Parathyroid adenoma (tissue), 2 donors: ENCODE measurements around the gene MFSD12.

Experiments used
- H2AFZ ChIP-seq: fragments of 300-600 bp; sonication (generic); one replicate; pipeline ENCODE4 v1.7.0; 2017; ENCODE audit warnings: antibody characterized with exemption, mild to moderate bottlenecking
- H3K27ac ChIP-seq: fragments of 300-600 bp; sonication (generic); one replicate; pipeline ENCODE4 v1.7.0; 2017
- H3K27me3 ChIP-seq: fragments of 300-600 bp; sonication (generic); one replicate; pipeline ENCODE4 v1.7.0; 2017; ENCODE audit warnings: low read length; ENCODE audit not compliant: control insufficient read depth, insufficient read depth
- H3K36me3 ChIP-seq: fragments of 300-600 bp; sonication (generic); one replicate; pipeline ENCODE4 v1.7.0; 2017; ENCODE audit warnings: low read length; ENCODE audit not compliant: control insufficient read depth, insufficient read depth
- H3K4me1 ChIP-seq: fragments of 300-600 bp; sonication (generic); one replicate; pipeline ENCODE4 v1.7.0; 2017; ENCODE audit warnings: control low read depth
- H3K4me2 ChIP-seq: fragments of 300-600 bp; sonication (generic); one replicate; pipeline ENCODE4 v1.7.0; 2017; ENCODE audit warnings: low read length
- H3K4me3 ChIP-seq: fragments of 300-600 bp; sonication (generic); one replicate; pipeline ENCODE4 v1.7.0; 2017; ENCODE audit warnings: low read depth, low read length
- H3K79me2 ChIP-seq: fragments of 300-600 bp; sonication (generic); one replicate; pipeline ENCODE4 v1.7.0; 2017; ENCODE audit warnings: control low read depth
- H3K9ac ChIP-seq: fragments of 300-600 bp; sonication (generic); one replicate; pipeline ENCODE4 v1.7.0; 2017; ENCODE audit warnings: mild to moderate bottlenecking
- H3K9me3 ChIP-seq: fragments of 300-600 bp; sonication (generic); one replicate; pipeline ENCODE4 v1.7.0; 2017; ENCODE audit warnings: low read length; ENCODE audit not compliant: control insufficient read depth
- CTCF ChIP-seq: fragments of 300-600 bp; sonication (generic); IDR thresholded peaks from one replicate; pipeline ENCODE4 v1.7.0; 2017; ENCODE audit warnings: antibody characterized with exemption, mild to moderate bottlenecking
- donor health status: primary hyperparathyroidism.

The MFSD12 gene

GRCh38 chr19:3543150-3544057, 14.0 kb downstream of the MFSD12 start:
- no peak for TF ChIP-seq CTCF
- H3K4me3 ChIP-seq = no peak overlapping the region
- no peaks in the 10 kb centered on the region for H3K27me3 ChIP-seq
- H3K36me3 ChIP-seq = no peaks in the 10 kb centered on the region
- no peaks in the 10 kb centered on the region for H3K79me2 ChIP-seq
- no peak overlapping the region for H3K27ac ChIP-seq
- no peak overlapping the region for H3K9ac ChIP-seq
- H2AFZ ChIP-seq = no peak overlapping the region
- no peaks in the 10 kb centered on the region for H3K4me1 ChIP-seq
- no peak overlapping the region for H3K4me2 ChIP-seq
- no peaks in the 10 kb centered on the region for H3K9me3 ChIP-seq

GRCh38 chr19:3539756-3540118, 17.6 kb downstream of the MFSD12 start:
- H3K79me2 ChIP-seq = no peaks in the 10 kb centered on the region
- no peak for TF ChIP-seq CTCF
- no peaks in the 10 kb centered on the region for H3K9me3 ChIP-seq
- H3K4me2 ChIP-seq = no peak overlapping the region
- H3K9ac ChIP-seq = no peak overlapping the region
- H3K4me3 ChIP-seq = no peak overlapping the region
- no peaks in the 10 kb centered on the region for H3K27me3 ChIP-seq
- no peak overlapping the region for H3K27ac ChIP-seq
- H3K4me1 ChIP-seq = no peaks in the 10 kb centered on the region
- no peak overlapping the region for H2AFZ ChIP-seq
- no peaks in the 10 kb centered on the region for H3K36me3 ChIP-seq

- no peak within 1 kb of the TSS for H3K9ac ChIP-seq
- H3K4me1 ChIP-seq = no peaks in the 10 kb centered on the region
- H2AFZ ChIP-seq = no peak within 1 kb of the TSS
- no peak within 1 kb of the TSS for H3K4me3 ChIP-seq
- H3K27ac ChIP-seq = no peak within 1 kb of the TSS
- H3K4me2 ChIP-seq = no peak within 1 kb of the TSS
- no peaks in the 10 kb centered on the region for H3K27me3 ChIP-seq
- no peaks in the 10 kb centered on the region for H3K79me2 ChIP-seq
- H3K36me3 ChIP-seq = no peaks in the 10 kb centered on the region
- no peak for TF ChIP-seq CTCF
- H3K9me3 ChIP-seq = no peaks in the 10 kb centered on the region
These were observed 18.2 kb downstream of the MFSD12 start, which contains the start of gene TEKTIP1 for GRCh38 chr19:3538965-3539755. TSS of gene TEKTIP1 (plus strand) at chr19:3539174. CDS start at chr19:3539178, 4 bp downstream.

GRCh38 chr19:3538258-3538929, 19.0 kb downstream of the MFSD12 start:
- H3K9ac ChIP-seq = no peak overlapping the region
- H3K4me3 ChIP-seq = no peak overlapping the region
- H3K36me3 ChIP-seq = no peaks in the 10 kb centered on the region
- no peak overlapping the region for H3K4me2 ChIP-seq
- no peaks in the 10 kb centered on the region for H3K79me2 ChIP-seq
- H3K27me3 ChIP-seq = no peaks in the 10 kb centered on the region
- H2AFZ ChIP-seq = no peak overlapping the region
- H3K4me1 ChIP-seq = no peaks in the 10 kb centered on the region
- TF ChIP-seq CTCF = no peak
- H3K9me3 ChIP-seq = no peaks in the 10 kb centered on the region
- no peak overlapping the region for H3K27ac ChIP-seq
